ENCODE data around the gene ANXA4. TPM values are rescaled to one million over a fixed set of nuclear protein-coding genes. Genes with fewer than 3 reads are reported as not detected.

The ANXA4 gene
- total and polyA plus RNA-seq, 2 experiments from 2014 or later, result 6.7 to 11.5 TPM

DNA sequence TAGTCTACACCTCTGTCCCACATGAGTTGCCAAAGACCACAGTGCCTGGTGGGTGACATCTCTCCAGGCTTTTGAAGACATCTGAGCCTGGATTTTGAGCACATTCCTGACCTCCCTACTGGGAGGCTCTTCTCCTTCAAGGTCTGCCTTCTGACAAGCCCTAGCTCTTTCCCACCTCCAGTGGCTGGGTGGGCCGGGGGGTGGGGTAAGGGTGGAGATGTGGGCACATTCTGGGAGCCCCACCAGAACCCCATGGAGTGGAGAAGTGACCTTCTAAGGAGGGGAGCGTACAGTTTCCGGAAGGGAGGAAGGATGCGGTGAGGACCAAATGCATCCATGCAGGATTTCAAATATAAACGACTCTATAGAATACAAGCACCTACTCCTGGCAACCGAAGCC is 27.9 kb upstream of the ANXA4 start:
- H3K27me3 Mint-ChIP-seq (ENCODE audit: insufficient read depth, low read depth, poor library complexity), result peaks cover 2% of the 10 kb centered on the region
- Histone ChIP-seq H3K27me3 (ENCODE audit: insufficient read depth) (no peaks in the 10 kb centered on the region), H3K27ac (ENCODE audit: low read depth) (peak overlapping the region; percentile 46; the same call in 1 of the 2 replicates), H3K4me2 (0 out of 2 replicates have a peak overlapping the region, but pooled peaks have one; percentile 13), H3K36me3 (ENCODE audit: insufficient read depth) (no peaks in the 10 kb centered on the region), H3K4me1 (ENCODE audit: insufficient read depth) (peaks cover 45% of the 10 kb centered on the region), H3K9me2 (ENCODE audit: insufficient read depth) (peaks cover 11% of the 10 kb centered on the region; the same call in 1 of the 2 replicates), H3F3A (replicated peaks; ENCODE audit: low read depth) (peaks cover 6% of the 10 kb centered on the region; the same call in 1 of the 2 replicates), H2AFZ (no peak overlapping the region), H4K20me1 (replicated peaks; ENCODE audit: insufficient read depth) (no peaks in the 10 kb centered on the region), H3K79me2 (replicated peaks; ENCODE audit: insufficient read depth) (no peaks in the 10 kb centered on the region), H3K4me3 (no peak overlapping the region)
- ATAC-seq, result no peak
- H3K27ac Mint-ChIP-seq, result no peak overlapping the region
- H3K4me3 Mint-ChIP-seq, result no peak overlapping the region
- no peak for DNase-seq (ENCODE audit: low spot score)
- TF ChIP-seq, protein P1, sequence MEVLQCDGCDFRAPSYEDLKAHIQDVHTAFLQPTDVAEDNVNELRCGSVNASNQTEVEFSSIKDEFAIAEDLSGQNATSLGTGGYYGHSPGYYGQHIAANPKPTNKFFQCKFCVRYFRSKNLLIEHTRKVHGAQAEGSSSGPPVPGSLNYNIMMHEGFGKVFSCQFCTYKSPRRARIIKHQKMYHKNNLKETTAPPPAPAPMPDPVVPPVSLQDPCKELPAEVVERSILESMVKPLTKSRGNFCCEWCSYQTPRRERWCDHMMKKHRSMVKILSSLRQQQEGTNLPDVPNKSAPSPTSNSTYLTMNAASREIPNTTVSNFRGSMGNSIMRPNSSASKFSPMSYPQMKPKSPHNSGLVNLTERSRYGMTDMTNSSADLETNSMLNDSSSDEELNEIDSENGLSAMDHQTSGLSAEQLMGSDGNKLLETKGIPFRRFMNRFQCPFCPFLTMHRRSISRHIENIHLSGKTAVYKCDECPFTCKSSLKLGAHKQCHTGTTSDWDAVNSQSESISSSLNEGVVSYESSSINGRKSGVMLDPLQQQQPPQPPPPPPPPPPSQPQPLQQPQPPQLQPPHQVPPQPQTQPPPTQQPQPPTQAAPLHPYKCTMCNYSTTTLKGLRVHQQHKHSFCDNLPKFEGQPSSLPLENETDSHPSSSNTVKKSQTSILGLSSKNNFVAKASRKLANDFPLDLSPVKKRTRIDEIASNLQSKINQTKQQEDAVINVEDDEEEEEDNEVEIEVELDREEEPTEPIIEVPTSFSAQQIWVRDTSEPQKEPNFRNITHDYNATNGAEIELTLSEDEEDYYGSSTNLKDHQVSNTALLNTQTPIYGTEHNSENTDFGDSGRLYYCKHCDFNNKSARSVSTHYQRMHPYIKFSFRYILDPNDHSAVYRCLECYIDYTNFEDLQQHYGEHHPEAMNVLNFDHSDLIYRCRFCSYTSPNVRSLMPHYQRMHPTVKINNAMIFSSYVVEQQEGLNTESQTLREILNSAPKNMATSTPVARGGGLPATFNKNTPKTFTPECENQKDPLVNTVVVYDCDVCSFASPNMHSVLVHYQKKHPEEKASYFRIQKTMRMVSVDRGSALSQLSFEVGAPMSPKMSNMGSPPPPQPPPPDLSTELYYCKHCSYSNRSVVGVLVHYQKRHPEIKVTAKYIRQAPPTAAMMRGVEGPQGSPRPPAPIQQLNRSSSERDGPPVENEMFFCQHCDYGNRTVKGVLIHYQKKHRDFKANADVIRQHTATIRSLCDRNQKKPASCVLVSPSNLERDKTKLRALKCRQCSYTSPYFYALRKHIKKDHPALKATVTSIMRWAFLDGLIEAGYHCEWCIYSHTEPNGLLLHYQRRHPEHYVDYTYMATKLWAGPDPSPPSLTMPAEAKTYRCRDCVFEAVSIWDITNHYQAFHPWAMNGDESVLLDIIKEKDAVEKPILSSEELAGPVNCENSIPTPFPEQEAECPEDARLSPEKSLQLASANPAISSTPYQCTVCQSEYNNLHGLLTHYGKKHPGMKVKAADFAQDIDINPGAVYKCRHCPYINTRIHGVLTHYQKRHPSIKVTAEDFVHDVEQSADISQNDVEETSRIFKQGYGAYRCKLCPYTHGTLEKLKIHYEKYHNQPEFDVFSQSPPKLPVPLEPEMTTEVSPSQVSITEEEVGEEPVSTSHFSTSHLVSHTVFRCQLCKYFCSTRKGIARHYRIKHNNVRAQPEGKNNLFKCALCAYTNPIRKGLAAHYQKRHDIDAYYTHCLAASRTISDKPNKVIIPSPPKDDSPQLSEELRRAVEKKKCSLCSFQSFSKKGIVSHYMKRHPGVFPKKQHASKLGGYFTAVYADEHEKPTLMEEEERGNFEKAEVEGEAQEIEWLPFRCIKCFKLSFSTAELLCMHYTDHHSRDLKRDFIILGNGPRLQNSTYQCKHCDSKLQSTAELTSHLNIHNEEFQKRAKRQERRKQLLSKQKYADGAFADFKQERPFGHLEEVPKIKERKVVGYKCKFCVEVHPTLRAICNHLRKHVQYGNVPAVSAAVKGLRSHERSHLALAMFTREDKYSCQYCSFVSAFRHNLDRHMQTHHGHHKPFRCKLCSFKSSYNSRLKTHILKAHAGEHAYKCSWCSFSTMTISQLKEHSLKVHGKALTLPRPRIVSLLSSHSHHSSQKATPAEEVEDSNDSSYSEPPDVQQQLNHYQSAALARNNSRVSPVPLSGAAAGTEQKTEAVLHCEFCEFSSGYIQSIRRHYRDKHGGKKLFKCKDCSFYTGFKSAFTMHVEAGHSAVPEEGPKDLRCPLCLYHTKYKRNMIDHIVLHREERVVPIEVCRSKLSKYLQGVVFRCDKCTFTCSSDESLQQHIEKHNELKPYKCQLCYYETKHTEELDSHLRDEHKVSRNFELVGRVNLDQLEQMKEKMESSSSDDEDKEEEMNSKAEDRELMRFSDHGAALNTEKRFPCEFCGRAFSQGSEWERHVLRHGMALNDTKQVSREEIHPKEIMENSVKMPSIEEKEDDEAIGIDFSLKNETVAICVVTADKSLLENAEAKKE (CRISPR knock-in tag; IDR thresholded peaks at IDR 0.05), result no peak
- TF ChIP-seq JUNB (IDR thresholded peaks at IDR 0.05; ENCODE audit: unreplicated experiment), result no peak
- no peak for TF ChIP-seq EZH2phosphoT487 (IDR thresholded peaks at IDR 0.05; ENCODE audit: unreplicated experiment)
- TF ChIP-seq ZNF331 (CRISPR knock-in tag; IDR thresholded peaks at IDR 0.05; ENCODE audit: low read depth), result no peak
- TF ChIP-seq, protein P2, sequence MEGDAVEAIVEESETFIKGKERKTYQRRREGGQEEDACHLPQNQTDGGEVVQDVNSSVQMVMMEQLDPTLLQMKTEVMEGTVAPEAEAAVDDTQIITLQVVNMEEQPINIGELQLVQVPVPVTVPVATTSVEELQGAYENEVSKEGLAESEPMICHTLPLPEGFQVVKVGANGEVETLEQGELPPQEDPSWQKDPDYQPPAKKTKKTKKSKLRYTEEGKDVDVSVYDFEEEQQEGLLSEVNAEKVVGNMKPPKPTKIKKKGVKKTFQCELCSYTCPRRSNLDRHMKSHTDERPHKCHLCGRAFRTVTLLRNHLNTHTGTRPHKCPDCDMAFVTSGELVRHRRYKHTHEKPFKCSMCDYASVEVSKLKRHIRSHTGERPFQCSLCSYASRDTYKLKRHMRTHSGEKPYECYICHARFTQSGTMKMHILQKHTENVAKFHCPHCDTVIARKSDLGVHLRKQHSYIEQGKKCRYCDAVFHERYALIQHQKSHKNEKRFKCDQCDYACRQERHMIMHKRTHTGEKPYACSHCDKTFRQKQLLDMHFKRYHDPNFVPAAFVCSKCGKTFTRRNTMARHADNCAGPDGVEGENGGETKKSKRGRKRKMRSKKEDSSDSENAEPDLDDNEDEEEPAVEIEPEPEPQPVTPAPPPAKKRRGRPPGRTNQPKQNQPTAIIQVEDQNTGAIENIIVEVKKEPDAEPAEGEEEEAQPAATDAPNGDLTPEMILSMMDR (conservative IDR thresholded peaks at IDR 0.05; ENCODE audit: low read depth in 2 of 2), result no peak
- TF ChIP-seq, protein P3, sequence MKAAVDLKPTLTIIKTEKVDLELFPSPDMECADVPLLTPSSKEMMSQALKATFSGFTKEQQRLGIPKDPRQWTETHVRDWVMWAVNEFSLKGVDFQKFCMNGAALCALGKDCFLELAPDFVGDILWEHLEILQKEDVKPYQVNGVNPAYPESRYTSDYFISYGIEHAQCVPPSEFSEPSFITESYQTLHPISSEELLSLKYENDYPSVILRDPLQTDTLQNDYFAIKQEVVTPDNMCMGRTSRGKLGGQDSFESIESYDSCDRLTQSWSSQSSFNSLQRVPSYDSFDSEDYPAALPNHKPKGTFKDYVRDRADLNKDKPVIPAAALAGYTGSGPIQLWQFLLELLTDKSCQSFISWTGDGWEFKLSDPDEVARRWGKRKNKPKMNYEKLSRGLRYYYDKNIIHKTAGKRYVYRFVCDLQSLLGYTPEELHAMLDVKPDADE (IDR thresholded peaks at IDR 0.05), result no peak
- TF ChIP-seq, protein P4, sequence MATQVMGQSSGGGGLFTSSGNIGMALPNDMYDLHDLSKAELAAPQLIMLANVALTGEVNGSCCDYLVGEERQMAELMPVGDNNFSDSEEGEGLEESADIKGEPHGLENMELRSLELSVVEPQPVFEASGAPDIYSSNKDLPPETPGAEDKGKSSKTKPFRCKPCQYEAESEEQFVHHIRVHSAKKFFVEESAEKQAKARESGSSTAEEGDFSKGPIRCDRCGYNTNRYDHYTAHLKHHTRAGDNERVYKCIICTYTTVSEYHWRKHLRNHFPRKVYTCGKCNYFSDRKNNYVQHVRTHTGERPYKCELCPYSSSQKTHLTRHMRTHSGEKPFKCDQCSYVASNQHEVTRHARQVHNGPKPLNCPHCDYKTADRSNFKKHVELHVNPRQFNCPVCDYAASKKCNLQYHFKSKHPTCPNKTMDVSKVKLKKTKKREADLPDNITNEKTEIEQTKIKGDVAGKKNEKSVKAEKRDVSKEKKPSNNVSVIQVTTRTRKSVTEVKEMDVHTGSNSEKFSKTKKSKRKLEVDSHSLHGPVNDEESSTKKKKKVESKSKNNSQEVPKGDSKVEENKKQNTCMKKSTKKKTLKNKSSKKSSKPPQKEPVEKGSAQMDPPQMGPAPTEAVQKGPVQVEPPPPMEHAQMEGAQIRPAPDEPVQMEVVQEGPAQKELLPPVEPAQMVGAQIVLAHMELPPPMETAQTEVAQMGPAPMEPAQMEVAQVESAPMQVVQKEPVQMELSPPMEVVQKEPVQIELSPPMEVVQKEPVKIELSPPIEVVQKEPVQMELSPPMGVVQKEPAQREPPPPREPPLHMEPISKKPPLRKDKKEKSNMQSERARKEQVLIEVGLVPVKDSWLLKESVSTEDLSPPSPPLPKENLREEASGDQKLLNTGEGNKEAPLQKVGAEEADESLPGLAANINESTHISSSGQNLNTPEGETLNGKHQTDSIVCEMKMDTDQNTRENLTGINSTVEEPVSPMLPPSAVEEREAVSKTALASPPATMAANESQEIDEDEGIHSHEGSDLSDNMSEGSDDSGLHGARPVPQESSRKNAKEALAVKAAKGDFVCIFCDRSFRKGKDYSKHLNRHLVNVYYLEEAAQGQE (IDR thresholded peaks at IDR 0.05; ENCODE audit: unreplicated experiment), result no peak
- no peak for TF ChIP-seq NANOG (IDR thresholded peaks at IDR 0.05; ENCODE audit: borderline replicate concordance)
- no peak for TF ChIP-seq POLR2AphosphoS5 (IDR thresholded peaks at IDR 0.05; ENCODE audit: low read depth)
- no peak for TF ChIP-seq CREB1 (CRISPR knock-in tag; IDR thresholded peaks at IDR 0.05; ENCODE audit: low read depth)
- TF ChIP-seq ZNF114 (CRISPR knock-in tag; IDR thresholded peaks at IDR 0.05), result no peak
- TF ChIP-seq STAT1 (IDR thresholded peaks at IDR 0.05; ENCODE audit: unreplicated experiment), result no peak
- no peak for TF ChIP-seq EZH2 (IDR thresholded peaks at IDR 0.05; ENCODE audit: low read depth, unreplicated experiment)
- peaks cover 2% of the 10 kb centered on the region; the same call in 2 of the 3 replicates for H3K9me3 Mint-ChIP-seq
- H3K36me3 Mint-ChIP-seq (ENCODE audit: low read depth), result peaks cover 3% of the 10 kb centered on the region; the same call in 1 of the 3 replicates
- peaks cover 50% of the 10 kb centered on the region for H3K4me1 Mint-ChIP-seq
